ENCODE results near the gene LMO7.
"Not testable (repeated sequence)": the region's sequence is repeated elsewhere in the genome, so short reads cannot be mapped to it uniquely, and the experiment has no call there.

Gene LMO7

GRCh38 chr13:75699062-75699461, 62.9 kb downstream of the LMO7 start:
- DNase-seq, result no peak

- DNase-seq, result not testable (repeated sequence)
Observed at GRCh38 chr13:75699717-75700116, 63.6 kb downstream of the LMO7 start.

GRCh38 chr13:75700552-75700951, 64.4 kb downstream of the LMO7 start:
- DNase-seq, result no peak

- no peak for DNase-seq
Observed at GRCh38 chr13:75702476-75702875, 66.3 kb downstream of the LMO7 start.

GRCh38 chr13:75703769-75704168, 67.6 kb downstream of the LMO7 start:
- no peak for DNase-seq

- no peak for DNase-seq
Observed at GRCh38 chr13:75704194-75704926, 68.2 kb downstream of the LMO7 start.

- no peak for DNase-seq
Observed at GRCh38 chr13:75704927-75705288, 68.8 kb downstream of the LMO7 start.

GRCh38 chr13:75705395-75705794, 69.3 kb downstream of the LMO7 start:
- no peak for DNase-seq

- no peak for DNase-seq
Observed at GRCh38 chr13:75705908-75706307, 69.8 kb downstream of the LMO7 start.

- DNase-seq, result no peak
Observed at GRCh38 chr13:75713852-75714251, 77.7 kb downstream of the LMO7 start.

GRCh38 chr13:75715601-75716523, 79.7 kb downstream of the LMO7 start:
- DNase-seq, result peak; percentile 12

- no peak for DNase-seq
Observed at GRCh38 chr13:75717525-75717924, 81.4 kb downstream of the LMO7 start.

- no peak for DNase-seq
Observed at GRCh38 chr13:75721307-75721706, 85.2 kb downstream of the LMO7 start.

- no peak for DNase-seq
Observed at GRCh38 chr13:75723901-75724300, 87.8 kb downstream of the LMO7 start.

GRCh38 chr13:75724752-75725517, 88.8 kb downstream of the LMO7 start:
- peak; percentile 9 for DNase-seq

- no peak for DNase-seq
Observed at GRCh38 chr13:75725736-75726135, 89.6 kb downstream of the LMO7 start.

- DNase-seq, result no peak
Observed at GRCh38 chr13:75726306-75726705, 90.2 kb downstream of the LMO7 start.

- not testable (repeated sequence) for DNase-seq
Observed at GRCh38 chr13:75733113-75733512, 97.0 kb downstream of the LMO7 start.

GRCh38 chr13:75736173-75736572, 100.0 kb downstream of the LMO7 start:
- no peak for DNase-seq

- no peak for DNase-seq
Observed at GRCh38 chr13:75738841-75739240, 102.7 kb downstream of the LMO7 start.

- no peak for DNase-seq
Observed at GRCh38 chr13:75739244-75739868, 103.2 kb downstream of the LMO7 start.

- no peak for DNase-seq
Observed at GRCh38 chr13:75740031-75740430, 103.9 kb downstream of the LMO7 start.

Measured in right kidney (tissue), 1 donor.